Suprapubic skin (tissue), 4 donors: ENCODE data around the gene CLDN6. TPM values are rescaled to one million over a fixed set of nuclear protein-coding genes. Genes with fewer than 3 reads are reported as not detected.

Source experiments
- DNase-seq, 2 donors: peaks; one replicate each; pipeline ENCODE4 v3.0.0-alpha.2; 2019; ENCODE audit warnings: low spot score in 2 of 2
- H3K27ac ChIP-seq: fragments of 200-600 bp; sonication (generic); one replicate; pipeline ENCODE4 v1.5.1; 2019
- H3K27me3 ChIP-seq: fragments of 200-600 bp; sonication (generic); one replicate; pipeline ENCODE4 v1.5.1; 2019
- H3K36me3 ChIP-seq: fragments of 200-600 bp; sonication (generic); one replicate; pipeline ENCODE4 v1.5.1; 2019
- H3K4me1 ChIP-seq: fragments of 200-600 bp; sonication (generic); one replicate; pipeline ENCODE4 v1.5.1; 2019
- H3K4me3 ChIP-seq: fragments of 200-600 bp; sonication (generic); one replicate; pipeline ENCODE4 v1.5.1; 2019; ENCODE audit warnings: mild to moderate bottlenecking
- H3K9me3 ChIP-seq: fragments of 200-600 bp; sonication (generic); one replicate; pipeline ENCODE4 v1.5.1; 2019
- CTCF ChIP-seq, 2 donors: fragments of 200-600 bp in 1 of 2; fragments of 450-650 bp in 1 of 2; sonication (generic) in 1 of 2; IDR thresholded peaks; one replicate each; pipeline ENCODE4 v1.5.1; 2016 to 2019; ENCODE audit warnings: antibody characterized with exemption in 2 of 2, mild to moderate bottlenecking in 1 of 2, moderate library complexity in 1 of 2
- EP300 ChIP-seq: sonication (generic); formaldehyde crosslinking; IDR thresholded peaks from one replicate; pipeline ENCODE4 v1.6.1; 2017; ENCODE audit warnings: antibody characterized with exemption
- POLR2A ChIP-seq, 2 donors: fragments of 450-650 bp; IDR thresholded peaks; one replicate each; pipeline ENCODE4 v1.6.1; 2017; ENCODE audit warnings: antibody characterized with exemption in 2 of 2, mild to moderate bottlenecking in 2 of 2, moderate library complexity in 2 of 2
- POLR2AphosphoS5 ChIP-seq, 3 donors: sonication (generic); formaldehyde crosslinking; IDR thresholded peaks; one replicate each; pipeline ENCODE4 v1.6.1; 2017; ENCODE audit warnings: antibody characterized with exemption in 3 of 3
- WGBS: methylation state at CpG from one replicate; pipeline ENCODE4 v1.1.5; 2018; 5-methylcytosine and 5-hydroxymethylcytosine counted together
- total RNA-seq, 4 donors: library from RNA; depleted of rRNA; stranded (reverse); fragments of >200 nt; gene quantifications; one replicate each; pipeline ENCODE4 v1.1.0, GENCODE V29; 2016

CLDN6 gene
- total RNA-seq, 4 donors from 2014 or later, result not detected

GRCh38 chr16:2967211-2967631 lies 50.8 kb downstream of the CLDN6 start:
- peak overlapping the region; percentile 36 for H3K4me3 ChIP-seq
- H3K27ac ChIP-seq, result no peak overlapping the region
- no CpG with 5 or more reads among the region's 51 CpGs for WGBS
- no peak for TF ChIP-seq EP300
- TF ChIP-seq POLR2AphosphoS5 (IDR thresholded peaks at IDR 0.05), result no peak
- TF ChIP-seq CTCF (IDR thresholded peaks at IDR 0.05), result no peak
- no peak for TF ChIP-seq POLR2A (IDR thresholded peaks at IDR 0.05)
- H3K4me1 ChIP-seq, result peaks cover 82% of the 10 kb centered on the region
- no peaks in the 10 kb centered on the region for H3K36me3 ChIP-seq
- H3K9me3 ChIP-seq, result no peaks in the 10 kb centered on the region
- no peak for DNase-seq
- peaks cover 58% of the 10 kb centered on the region for H3K27me3 ChIP-seq

DNA sequence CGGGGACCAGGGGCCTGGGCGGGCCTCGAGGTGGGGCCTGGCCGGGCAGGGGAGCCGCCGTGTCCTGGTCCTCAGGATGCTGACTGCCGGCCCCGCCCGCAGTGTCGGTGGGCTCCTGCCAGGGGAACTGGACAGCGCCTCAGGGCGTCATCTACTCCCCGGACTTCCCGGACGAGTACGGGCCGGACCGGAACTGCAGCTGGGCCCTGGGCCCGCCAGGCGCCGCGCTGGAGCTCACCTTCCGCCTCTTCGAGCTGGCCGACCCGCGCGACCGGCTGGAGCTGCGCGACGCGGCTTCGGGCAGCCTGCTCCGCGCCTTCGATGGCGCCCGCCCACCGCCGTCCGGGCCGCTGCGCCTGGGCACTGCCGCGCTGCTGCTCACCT lies 51.2 kb downstream of the CLDN6 start:
- no peaks in the 10 kb centered on the region for H3K9me3 ChIP-seq
- H3K36me3 ChIP-seq, result no peaks in the 10 kb centered on the region
- DNase-seq, result no peak
- peaks cover 62% of the 10 kb centered on the region for H3K27me3 ChIP-seq
- H3K27ac ChIP-seq, result no peak overlapping the region
- peak overlapping the region; percentile 36 for H3K4me3 ChIP-seq
- WGBS, result 9% methylated on average over 9 of the region's 46 CpGs
- H3K4me1 ChIP-seq, result peaks cover 86% of the 10 kb centered on the region
- TF ChIP-seq POLR2A (IDR thresholded peaks at IDR 0.05) (no peak), CTCF (IDR thresholded peaks at IDR 0.05) (peak in 1 of 2 donors; percentile 11), EP300 (no peak)

GRCh38 chr16:2966043-2966807 lies 51.8 kb downstream of the CLDN6 start:
- H3K27ac ChIP-seq, result no peak overlapping the region
- H3K9me3 ChIP-seq, result no peaks in the 10 kb centered on the region
- peaks cover 68% of the 10 kb centered on the region for H3K27me3 ChIP-seq
- 66% methylated on average over 39 of the region's 39 CpGs for WGBS
- peak overlapping the region; percentile 36 for H3K4me3 ChIP-seq
- no peaks in the 10 kb centered on the region for H3K36me3 ChIP-seq
- no peak for DNase-seq
- TF ChIP-seq CTCF (IDR thresholded peaks at IDR 0.05), result no peak
- peaks cover 90% of the 10 kb centered on the region for H3K4me1 ChIP-seq

Other genes with a start within 250 kb of the CLDN6 start
- 100 to 1,000 TPM; 174 to 249 (median 213) TPM for gene ELOB, start 240.9 kb downstream of the CLDN6 start, total RNA-seq
- gene PRSS33, start 230.6 kb downstream of the CLDN6 start, total RNA-seq, result not detected
- not detected for gene PRSS41, start 219.7 kb downstream of the CLDN6 start, total RNA-seq
- gene PRSS21, start 200.9 kb downstream of the CLDN6 start, total RNA-seq, result 1 to 10 TPM in 2 of 4 donors, under 1 TPM in 1, not detected in 1; 0.87 to 7.6 (median 1.3) TPM
- 10 to 100 TPM; 17.7 to 80.5 (median 23.4) TPM for gene ZG16B, start 187.9 kb downstream of the CLDN6 start, total RNA-seq
- 1 to 10 TPM; 1.7 to 8.7 (median 6.7) TPM for gene PRSS22, start 160.0 kb downstream of the CLDN6 start, total RNA-seq
- 10 to 100 TPM; 31.5 to 42.1 (median 34.7) TPM for gene FLYWCH2, start 135.0 kb downstream of the CLDN6 start, total RNA-seq
- gene FLYWCH1, start 106.3 kb downstream of the CLDN6 start, total RNA-seq, result 10 to 100 TPM; 32.7 to 81.8 (median 52.1) TPM
- 1 to 10 TPM; 1.0 to 4.2 (median 3.9) TPM for gene KREMEN2, start 53.9 kb downstream of the CLDN6 start, total RNA-seq
- gene PAQR4, start 48.8 kb downstream of the CLDN6 start, total RNA-seq, result 10 to 100 TPM in 3 of 4 donors, 1 to 10 TPM in 1; 4.7 to 19.2 (median 14.1) TPM
- 1 to 10 TPM; 1.9 to 6.4 (median 4.7) TPM for gene PKMYT1, start 37.7 kb downstream of the CLDN6 start, total RNA-seq
- gene CLDN9, start 5.3 kb downstream of the CLDN6 start, total RNA-seq, result not detected
- 10 to 100 TPM in 3 of 4 donors, 1 to 10 TPM in 1; 2.3 to 59.6 (median 30.5) TPM for gene TNFRSF12A, start 2.2 kb upstream of the CLDN6 start, total RNA-seq
- gene HCFC1R1, start 5.8 kb upstream of the CLDN6 start, total RNA-seq, result 10 to 100 TPM; 32.6 to 65.4 (median 51.5) TPM
- gene THOC6, start 5.9 kb upstream of the CLDN6 start, total RNA-seq, result 10 to 100 TPM; 15.8 to 27.0 (median 24.9) TPM
- 10 to 100 TPM; 58.4 to 77.6 (median 69.3) TPM for gene BICDL2, start 18.8 kb upstream of the CLDN6 start, total RNA-seq
- under 1 TPM in 3 of 4 donors, not detected in 1; 0.51 to 0.87 (median 0.83) TPM for gene MMP25, start 28.4 kb upstream of the CLDN6 start, total RNA-seq
- 10 to 100 TPM in 1 of 4 donors, 1 to 10 TPM in 3; 2.6 to 11.9 (median 6.1) TPM for gene IL32, start 47.5 kb upstream of the CLDN6 start, total RNA-seq
- not detected for gene ZSCAN10, start 81.1 kb upstream of the CLDN6 start, total RNA-seq
- 10 to 100 TPM; 18.3 to 22.5 (median 20.9) TPM for gene ZNF205, start 94.4 kb upstream of the CLDN6 start, total RNA-seq
- 10 to 100 TPM; 14.0 to 18.0 (median 16.4) TPM for gene ZNF213, start 116.8 kb upstream of the CLDN6 start, total RNA-seq
- gene OR1F1, start 170.0 kb upstream of the CLDN6 start, total RNA-seq, result not detected
- 1 to 10 TPM; 2.6 to 7.7 (median 4.8) TPM for gene ZNF200, start 217.0 kb upstream of the CLDN6 start, total RNA-seq
- under 1 TPM in 3 of 4 donors, not detected in 1; 0.16 to 0.40 (median 0.17) TPM for gene MEFV, start 238.4 kb upstream of the CLDN6 start, total RNA-seq